Hypothalamus (tissue), 51 donors: ENCODE data around the gene ANKRD26.
"Not testable (repeated sequence)": the region's sequence is repeated elsewhere in the genome, so short reads cannot be mapped to it uniquely, and the experiment has no call there.

Experiments
- DNase-seq, 51 donors: peaks; one replicate each; lab custom pipeline; 2025; lab: John Stamatoyannopoulos, UW

Gene ANKRD26

GRCh38 chr10:27099916-27100812 lies at the start of gene ANKRD26:
ANKRD26 (minus strand) TSS chr10:27100494; CDS start chr10:27100326, 168 bp downstream.
- peak; percentile 66 to 97 (median 91) for DNase-seq

GRCh38 chr10:27147701-27148100 lies 47.4 kb upstream of the ANKRD26 start:
- DNase-seq: no peak

- no peak for DNase-seq
Observed at GRCh38 chr10:27145937-27146336, 45.6 kb upstream of the ANKRD26 start.

- DNase-seq: no peak
Observed at GRCh38 chr10:27143686-27144085, 43.4 kb upstream of the ANKRD26 start.

GRCh38 chr10:27138277-27138676 lies 38.0 kb upstream of the ANKRD26 start:
- no peak for DNase-seq

- DNase-seq: no peak
Observed at GRCh38 chr10:27134371-27134770, 34.1 kb upstream of the ANKRD26 start.

- no peak for DNase-seq
Observed at GRCh38 chr10:27108165-27108564, 7.9 kb upstream of the ANKRD26 start.

GRCh38 chr10:27104919-27105318 lies 4.6 kb upstream of the ANKRD26 start:
- no peak for DNase-seq

- peak in 4 of 51 donors; percentile 16 to 38 (median 28) for DNase-seq
Observed at GRCh38 chr10:27100813-27101347, 586 bp upstream of the ANKRD26 start.

GRCh38 chr10:27099448-27099847 lies 846 bp downstream of the ANKRD26 start:
- DNase-seq: no peak

GRCh38 chr10:27088119-27089044 lies 11.9 kb downstream of the ANKRD26 start:
- no peak for DNase-seq

GRCh38 chr10:27072436-27073114 lies 27.7 kb downstream of the ANKRD26 start:
- DNase-seq: no peak

- DNase-seq: no peak
Observed at GRCh38 chr10:27068217-27068891, 31.9 kb downstream of the ANKRD26 start.

- no peak for DNase-seq
Observed at GRCh38 chr10:27065084-27065483, 35.2 kb downstream of the ANKRD26 start.

- DNase-seq: no peak
Observed at GRCh38 chr10:27052656-27053055, 47.6 kb downstream of the ANKRD26 start.

- not testable (repeated sequence) for DNase-seq
Observed at GRCh38 chr10:27045247-27045646, 55.0 kb downstream of the ANKRD26 start.

- no peak for DNase-seq
Observed at GRCh38 chr10:27041196-27041595, 59.1 kb downstream of the ANKRD26 start.

GRCh38 chr10:27038168-27038567 lies 62.1 kb downstream of the ANKRD26 start:
- DNase-seq: no peak

- DNase-seq: no peak
Observed at GRCh38 chr10:27035163-27035562, 65.1 kb downstream of the ANKRD26 start.

- no peak for DNase-seq
Observed at GRCh38 chr10:27030060-27030459, 70.2 kb downstream of the ANKRD26 start.
